ENCODE measurements around the gene ASB11. TPM values are rescaled to one million over a fixed set of nuclear protein-coding genes. Genes with fewer than 3 reads are reported as not detected.

The ASB11 gene
- total RNA-seq, 1 experiment from 2014 or later: not detected

GRCh38 chrX:15321447-15321846 lies 6.0 kb upstream of the ASB11 start:
- no peak overlapping the region for H4K8ac ChIP-seq (replicated peaks; ENCODE audit: insufficient read length, low read depth, low read length)
- no peak overlapping the region for H3T11ph ChIP-seq (ENCODE audit: low read length)
- no peaks in the 10 kb centered on the region for H3K79me2 ChIP-seq (ENCODE audit: insufficient read depth, low read length)
- H2BK12ac ChIP-seq (ENCODE audit: insufficient read length, low read depth, low read length): no peak overlapping the region
- no peak overlapping the region for H2AK5ac ChIP-seq (ENCODE audit: insufficient read length, low read length)
- no peak overlapping the region for H3K4ac ChIP-seq (ENCODE audit: low read depth, low read length)
- no peaks in the 10 kb centered on the region for H3K27me3 Mint-ChIP-seq (ENCODE audit: low read depth)
- no peaks in the 10 kb centered on the region for H3K9me3 ChIP-seq (ENCODE audit: control insufficient read depth, low read depth, low read length)
- H3K36me3 Mint-ChIP-seq (ENCODE audit: insufficient read depth in 1 of 3, low read depth in 3 of 3): peaks cover 0 to 42% (median 27%) of the 10 kb centered on the region in 3 experiments; a peak in 5 of 7 replicates
- no peaks in the 10 kb centered on the region for H3K27me3 ChIP-seq (ENCODE audit: insufficient read depth, low read length)
- no peak overlapping the region for H2BK5ac ChIP-seq (ENCODE audit: insufficient read length, low read length)
- H4K20me1 ChIP-seq (ENCODE audit: control insufficient read depth, insufficient read depth, insufficient read length): no peaks in the 10 kb centered on the region
- no peak overlapping the region for H3K18ac ChIP-seq (ENCODE audit: insufficient read length, low read depth, low read length)
- no peak for DNase-seq
- no peak overlapping the region for H3K9ac ChIP-seq (ENCODE audit: extremely low read depth, insufficient read length, low read length)
- H2AFZ ChIP-seq (ENCODE audit: low read length): no peak overlapping the region
- no peak overlapping the region for H2BK15ac ChIP-seq (ENCODE audit: low read depth, low read length)
- H3K4me2 ChIP-seq (ENCODE audit: insufficient read depth, insufficient read length, low read length): no peak overlapping the region
- no peaks in the 10 kb centered on the region for H3K4me1 ChIP-seq (ENCODE audit: insufficient read depth, low read length)
- no peaks in the 10 kb centered on the region for H3K79me1 ChIP-seq (ENCODE audit: insufficient read depth, low read depth, low read length, poor library complexity, severe bottlenecking)
- H3K27ac ChIP-seq (ENCODE audit: insufficient read length, low read depth, low read length): no peak overlapping the region
- H3K4me3 Mint-ChIP-seq: no peak overlapping the region
- no peak for TF ChIP-seq CTCF (conservative IDR thresholded peaks at IDR 0.05)
- no peak overlapping the region for H2BK20ac ChIP-seq (ENCODE audit: low read depth, low read length, poor library complexity, severe bottlenecking)
- no peak overlapping the region for H2BK120ac ChIP-seq (ENCODE audit: low read depth, low read length, poor library complexity, severe bottlenecking)
- H3K23ac ChIP-seq (ENCODE audit: insufficient read length, low read depth, low read length): no peak overlapping the region
- H4K5ac ChIP-seq (ENCODE audit: insufficient read length, low read depth, low read length): no peak overlapping the region
- no peak overlapping the region for H3K27ac Mint-ChIP-seq
- H3K14ac ChIP-seq (ENCODE audit: insufficient read depth, low read length): no peak overlapping the region
- WGBS (ENCODE audit: extremely low coverage, insufficient read length, low lambda C conversion rate): no CpG with 5 or more reads among the region's 4 CpGs
- H3K56ac ChIP-seq (ENCODE audit: insufficient read length, low read depth, low read length): no peak overlapping the region
- H3K23me2 ChIP-seq (ENCODE audit: insufficient read length, low read depth, low read length, poor library complexity, severe bottlenecking): no peaks in the 10 kb centered on the region
- no peak overlapping the region for H4K91ac ChIP-seq (ENCODE audit: insufficient read length, low read depth, low read length)
- no peaks in the 10 kb centered on the region for H3K4me1 Mint-ChIP-seq
- H3K9me3 Mint-ChIP-seq: peaks cover 0 to 7% of the 10 kb centered on the region in 2 experiments; a peak in 1 of 5 replicates

Data from H9 (cell line).